ENCODE results near the gene DDHD1.

- TF ChIP-seq CTCF (conservative IDR thresholded peaks at IDR 0.05; ENCODE audit: low read depth in 2 of 2), result no peak
- no peak for TF ChIP-seq POLR2AphosphoS5 (IDR thresholded peaks at IDR 0.05; ENCODE audit: low read depth)
- no peak for TF ChIP-seq EZH2 (IDR thresholded peaks at IDR 0.05; ENCODE audit: low read depth, unreplicated experiment)
- no peak for TF ChIP-seq CREB1 (CRISPR knock-in tag; IDR thresholded peaks at IDR 0.05; ENCODE audit: low read depth)
- TF ChIP-seq EZH2phosphoT487 (IDR thresholded peaks at IDR 0.05; ENCODE audit: unreplicated experiment), result no peak
- no peak for TF ChIP-seq JUNB (IDR thresholded peaks at IDR 0.05; ENCODE audit: unreplicated experiment)
- no peak for TF ChIP-seq ETS1 (IDR thresholded peaks at IDR 0.05)
- TF ChIP-seq REST (IDR thresholded peaks at IDR 0.05; ENCODE audit: unreplicated experiment), result no peak
These were observed 43.8 kb downstream of the DDHD1 start for GRCh38 chr14:53109105-53110041.

Data from GM23338 (cell line).